T-helper 1 cell treated with Interleukin-12 subunit alpha and Interleukin-12 subunit beta and Interleukin-4 antibody, amounts not matched to agents 30 μg/mL and 1 μg/mL, for 36 hours (primary cell): ENCODE data around the gene MRNIP.
"Not testable (repeated sequence)": the region's sequence is repeated elsewhere in the genome, so short reads cannot be mapped to it uniquely, and the experiment has no call there.

Experiments
- H3K27ac Mint-ChIP-seq: one replicate; pipeline ENCODE4 v1.8.0; 2021; ENCODE audit warnings: mild to moderate bottlenecking, mixed read lengths
- H3K27me3 Mint-ChIP-seq: one replicate; pipeline ENCODE4 v1.8.0; 2021; ENCODE audit warnings: low read depth, mixed read lengths
- H3K36me3 Mint-ChIP-seq: one replicate; pipeline ENCODE4 v1.8.0; 2021; ENCODE audit warnings: low read depth, mixed read lengths
- H3K4me1 Mint-ChIP-seq: one replicate; pipeline ENCODE4 v1.8.0; 2021; ENCODE audit warnings: low read depth, mixed read lengths
- H3K4me3 Mint-ChIP-seq: one replicate; pipeline ENCODE4 v1.8.0; 2021; ENCODE audit warnings: mild to moderate bottlenecking, moderate library complexity, mixed read lengths
- H3K9me3 Mint-ChIP-seq: one replicate; pipeline ENCODE4 v1.8.0; 2021; ENCODE audit warnings: mixed read lengths

MRNIP gene

DNA sequence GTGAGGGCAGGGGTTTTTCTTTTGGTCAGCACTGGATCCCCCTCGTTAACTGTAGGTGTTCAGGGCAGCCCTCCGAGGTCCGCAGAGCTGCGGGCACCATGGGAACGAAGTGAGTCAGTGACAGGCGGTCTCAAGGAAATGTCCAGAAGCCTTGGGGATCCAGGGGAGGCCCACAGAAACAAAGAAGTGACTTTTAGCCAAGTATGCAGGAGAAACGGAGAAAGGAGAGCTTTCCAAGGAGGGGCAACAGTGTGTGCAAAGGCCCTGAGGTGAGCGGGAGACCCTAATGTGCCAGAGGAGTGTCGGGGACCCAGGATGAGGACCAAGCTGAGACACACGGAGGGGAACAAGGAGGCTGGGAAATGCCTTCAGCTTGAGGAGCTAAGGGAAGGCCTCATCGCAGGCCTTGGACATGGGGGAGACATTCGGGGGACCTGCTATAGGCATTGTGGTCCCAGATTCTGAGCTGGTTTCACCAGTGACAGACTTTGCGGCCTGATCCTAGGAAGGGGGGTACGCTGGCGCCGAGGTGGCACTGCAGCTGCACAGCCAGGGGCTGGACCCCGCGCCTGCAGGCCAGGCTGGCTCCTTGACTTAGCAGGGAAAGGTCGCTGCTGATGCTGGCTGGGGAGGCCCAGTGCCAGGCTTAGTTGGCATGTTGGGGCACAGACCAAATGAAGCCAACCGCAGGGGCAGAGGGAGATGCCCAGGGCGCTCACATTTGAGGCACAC, 61.6 kb downstream of the MRNIP start:
- no peaks in the 10 kb centered on the region for H3K9me3 Mint-ChIP-seq
- peaks cover 17% of the 10 kb centered on the region for H3K36me3 Mint-ChIP-seq
- peak overlapping the region; percentile 47 for H3K27ac Mint-ChIP-seq
- peak overlapping the region; percentile 46 for H3K4me3 Mint-ChIP-seq
- H3K4me1 Mint-ChIP-seq, result peaks cover 18% of the 10 kb centered on the region
- H3K27me3 Mint-ChIP-seq, result no peaks in the 10 kb centered on the region

DNA sequence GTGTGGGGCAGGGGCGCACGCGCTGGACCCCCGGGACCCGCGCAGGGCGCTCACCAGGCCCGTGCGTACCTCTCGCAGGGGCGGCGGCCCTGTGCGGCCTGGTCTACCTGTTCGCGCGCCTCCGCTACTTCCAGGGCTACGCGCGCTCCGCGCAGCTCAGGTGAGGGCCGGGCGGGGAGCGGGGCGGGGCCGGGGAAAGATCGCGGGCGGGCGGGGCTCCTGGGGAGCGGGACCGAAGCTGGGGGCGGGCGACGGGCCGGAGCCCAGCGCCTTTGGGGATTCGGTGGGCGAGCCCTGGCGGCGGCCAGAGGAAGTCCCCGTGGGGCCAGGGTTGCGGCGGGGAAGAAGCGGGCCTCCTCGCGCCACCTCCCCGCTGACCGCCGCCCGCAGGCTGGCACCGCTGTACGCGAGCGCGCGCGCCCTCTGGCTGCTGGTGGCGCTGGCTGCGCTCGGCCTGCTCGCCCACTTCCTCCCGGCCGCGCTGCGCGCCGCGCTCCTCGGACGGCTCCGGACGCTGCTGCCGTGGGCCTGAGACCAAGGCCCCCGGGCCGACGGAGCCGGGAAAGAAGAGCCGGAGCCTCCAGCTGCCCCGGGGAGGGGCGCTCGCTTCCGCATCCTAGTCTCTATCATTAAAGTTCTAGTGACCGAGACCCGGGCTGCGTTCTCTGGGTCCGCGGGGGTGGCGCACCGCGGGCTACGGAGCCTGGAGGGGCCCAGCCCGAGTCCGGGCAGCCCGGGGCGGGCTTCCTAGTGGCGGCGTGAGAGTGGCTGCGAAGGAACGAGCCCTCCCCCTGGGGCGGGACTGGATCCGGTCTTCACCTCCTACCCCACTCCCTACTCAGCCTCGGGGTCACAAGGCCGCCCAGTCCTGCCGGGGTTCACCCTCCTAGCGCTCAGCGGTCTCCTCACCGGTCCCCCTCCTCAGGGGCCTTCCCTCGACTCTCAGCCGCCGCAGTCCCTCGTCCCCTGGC, 62.5 kb downstream of the MRNIP start:
- no peaks in the 10 kb centered on the region for H3K9me3 Mint-ChIP-seq
- peak overlapping the region; percentile 46 for H3K4me3 Mint-ChIP-seq
- H3K27ac Mint-ChIP-seq, result peak overlapping the region; percentile 47
- H3K27me3 Mint-ChIP-seq, result no peaks in the 10 kb centered on the region
- H3K4me1 Mint-ChIP-seq, result peaks cover 14% of the 10 kb centered on the region
- peaks cover 14% of the 10 kb centered on the region for H3K36me3 Mint-ChIP-seq

DNA sequence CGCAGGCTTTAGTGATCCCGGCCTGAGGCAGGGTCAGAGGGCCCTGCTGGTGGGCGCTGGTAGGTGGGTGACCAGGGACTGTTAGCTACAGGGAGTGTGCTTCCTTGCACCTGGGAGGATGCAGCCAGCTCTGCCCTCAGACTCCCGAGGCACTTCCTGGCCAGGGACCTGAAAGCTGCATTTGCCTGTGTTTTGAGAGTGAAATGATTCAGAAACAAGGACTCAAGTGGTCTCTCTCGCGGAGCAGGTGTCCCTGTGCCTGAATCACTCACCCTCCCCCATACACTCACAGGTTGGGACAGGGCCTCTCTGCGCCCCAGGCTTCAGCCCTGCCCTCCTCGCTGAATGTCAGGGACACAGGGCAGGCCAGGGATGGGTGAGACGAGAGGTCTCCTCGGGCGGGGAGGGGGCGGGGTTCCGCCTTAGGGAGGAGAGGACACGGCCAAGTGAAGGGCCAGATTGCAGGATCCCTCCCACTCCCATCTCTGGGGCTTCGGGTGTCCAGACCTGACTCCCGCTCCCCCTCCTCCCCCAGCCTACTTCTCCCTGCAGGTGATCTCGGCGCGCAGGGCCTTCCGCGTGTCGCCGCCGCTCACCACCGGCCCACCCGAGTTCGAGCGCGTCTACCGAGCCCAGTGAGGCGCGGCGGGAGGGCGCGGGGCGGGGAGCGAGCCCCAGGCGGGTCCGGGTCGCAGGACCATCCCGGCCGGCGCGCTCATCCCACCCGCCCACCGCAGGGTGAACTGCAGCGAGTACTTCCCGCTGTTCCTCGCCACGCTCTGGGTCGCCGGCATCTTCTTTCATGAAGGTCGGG, 63.4 kb downstream of the MRNIP start:
- Mint-ChIP-seq H3K4me1 (peaks cover 14% of the 10 kb centered on the region), H3K4me3 (peak overlapping the region; percentile 51), H3K9me3 (no peaks in the 10 kb centered on the region), H3K27me3 (no peaks in the 10 kb centered on the region), H3K36me3 (peaks cover 14% of the 10 kb centered on the region), H3K27ac (no peak overlapping the region)

DNA sequence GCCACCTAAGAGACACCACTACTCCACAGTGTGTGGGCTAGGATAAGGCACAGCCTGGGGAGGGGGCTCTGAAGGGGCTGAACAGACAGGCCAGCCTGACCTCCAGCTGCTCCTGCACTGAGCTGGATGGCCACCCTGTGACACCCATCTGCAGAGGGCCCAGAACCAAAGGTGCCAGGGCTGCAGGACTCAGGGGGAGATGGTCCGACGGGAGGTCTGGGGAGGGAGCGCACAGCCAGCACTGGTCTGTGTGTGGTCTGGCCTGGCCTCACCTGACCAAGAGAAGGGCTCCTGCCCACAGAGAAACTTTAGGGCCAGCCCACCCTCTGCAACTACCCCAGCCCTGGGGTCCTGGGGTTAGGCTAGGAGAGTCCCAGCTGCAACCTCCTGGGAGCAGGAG, 64.0 kb downstream of the MRNIP start:
- Mint-ChIP-seq H3K27ac (peak overlapping the region; percentile 26), H3K4me1 (peaks cover 14% of the 10 kb centered on the region), H3K27me3 (no peaks in the 10 kb centered on the region), H3K4me3 (peak overlapping the region; percentile 51), H3K36me3 (peaks cover 11% of the 10 kb centered on the region), H3K9me3 (no peaks in the 10 kb centered on the region)

DNA sequence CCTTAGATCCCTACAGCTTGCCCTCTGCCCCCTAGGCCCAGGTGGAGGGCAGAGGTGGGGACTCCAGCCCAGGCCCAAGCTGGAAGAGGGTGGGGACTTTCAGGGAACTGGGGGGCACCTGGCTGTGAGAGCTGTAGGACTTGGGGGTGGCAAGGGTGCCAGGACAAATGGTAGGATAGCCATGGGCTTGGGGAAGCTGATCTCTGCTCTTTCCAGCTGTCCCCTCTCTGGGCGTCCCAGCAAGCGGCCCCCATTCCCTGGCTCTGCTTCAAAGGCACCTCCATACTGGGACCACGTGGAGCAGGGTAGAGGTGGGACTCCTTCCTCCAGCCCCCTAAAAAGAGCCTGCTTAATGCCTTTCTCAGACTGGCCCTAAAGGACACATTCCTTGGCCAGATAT, 64.4 kb downstream of the MRNIP start:
- Mint-ChIP-seq H3K4me3 (peak overlapping the region; percentile 51), H3K4me1 (peaks cover 13% of the 10 kb centered on the region), H3K9me3 (no peaks in the 10 kb centered on the region), H3K36me3 (peaks cover 7% of the 10 kb centered on the region), H3K27me3 (no peaks in the 10 kb centered on the region), H3K27ac (no peak overlapping the region)

DNA sequence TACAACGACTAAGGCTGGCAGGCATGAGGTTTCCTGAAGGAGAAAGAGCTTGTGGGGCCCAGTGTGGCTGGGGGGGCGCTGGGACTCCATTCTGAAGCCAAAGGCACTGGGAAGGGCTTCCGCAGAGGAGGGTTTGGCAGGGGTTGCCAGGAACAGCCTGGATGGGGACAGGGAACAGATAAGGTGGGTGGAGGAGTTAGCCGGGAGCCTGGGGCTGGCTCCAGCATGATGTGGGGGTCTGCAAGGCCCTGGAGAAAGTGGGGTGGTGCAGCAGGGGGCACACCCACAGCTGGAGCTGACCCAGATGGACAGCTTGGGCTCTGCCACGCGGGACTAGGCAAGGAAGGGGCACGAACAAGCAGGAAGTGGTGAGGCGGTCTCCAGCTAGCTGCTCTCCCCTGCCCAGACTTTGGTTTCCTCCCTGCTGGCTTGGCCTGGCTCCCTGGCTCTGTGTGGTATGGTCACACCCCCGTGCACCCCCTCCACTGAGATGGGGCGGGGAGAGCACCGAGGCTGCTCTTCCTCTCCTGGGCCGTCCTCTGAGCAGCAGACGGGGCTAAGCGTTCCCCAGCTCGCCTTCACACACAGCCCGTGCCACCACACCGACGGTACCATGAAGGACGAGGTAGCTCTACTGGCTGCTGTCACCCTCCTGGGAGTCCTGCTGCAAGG, 65.0 kb downstream of the MRNIP start, which contains the start of gene LTC4S:
LTC4S (plus strand) TSS at position 519 of the 672 bp plus-strand sequence; CDS start at position 614, 95 bp downstream.
- H3K27me3 Mint-ChIP-seq, result no peaks in the 10 kb centered on the region
- H3K27ac Mint-ChIP-seq, result peak within 1 kb of the TSS; percentile 26
- peaks cover 6% of the 10 kb centered on the region for H3K36me3 Mint-ChIP-seq
- no peaks in the 10 kb centered on the region for H3K9me3 Mint-ChIP-seq
- H3K4me3 Mint-ChIP-seq, result peak within 1 kb of the TSS; percentile 51
- H3K4me1 Mint-ChIP-seq, result peaks cover 13% of the 10 kb centered on the region

DNA sequence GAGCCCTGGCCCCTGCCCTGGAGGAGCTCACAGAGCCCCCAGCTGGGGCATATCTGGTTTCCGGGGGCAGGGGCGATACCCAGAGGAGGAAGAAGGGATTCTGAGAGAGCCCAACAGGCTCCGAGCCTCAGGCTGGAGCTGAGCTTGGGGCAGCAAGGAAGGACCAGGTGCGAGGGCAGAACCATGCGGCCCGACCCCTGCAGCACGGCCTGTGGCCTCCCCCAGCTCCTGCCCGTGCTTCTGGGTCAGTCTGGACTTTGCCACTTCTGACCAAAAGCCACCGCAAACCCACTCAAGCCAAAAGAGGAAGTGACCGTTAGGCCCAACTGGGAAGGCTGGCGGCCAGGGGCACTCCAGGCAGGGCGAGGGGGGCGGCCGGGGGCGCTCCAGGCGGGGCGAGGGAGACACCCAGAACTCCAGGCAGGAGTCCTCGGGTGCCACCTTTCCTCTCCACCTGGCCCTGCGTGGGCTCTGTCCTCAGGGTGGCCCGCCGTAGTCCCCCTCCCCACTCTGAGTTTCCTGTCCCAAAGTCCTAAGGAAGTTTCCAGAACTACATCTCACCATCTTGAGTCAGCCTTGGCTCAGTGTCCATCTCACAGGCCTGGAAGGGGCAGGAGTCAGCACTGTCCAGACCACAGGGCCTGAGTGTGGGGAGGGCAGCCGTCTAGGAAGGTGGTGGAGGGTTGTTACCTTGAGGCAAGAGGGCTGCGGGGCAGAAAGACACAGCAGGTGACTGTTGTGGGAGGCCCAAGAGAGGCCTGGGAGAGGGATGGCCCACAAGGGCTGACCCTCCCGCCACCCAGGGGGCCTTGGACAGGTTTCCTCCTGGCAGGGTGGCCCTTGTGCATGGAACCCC, 65.8 kb downstream of the MRNIP start:
- Mint-ChIP-seq H3K36me3 (peaks cover 6% of the 10 kb centered on the region), H3K9me3 (no peaks in the 10 kb centered on the region), H3K27me3 (no peaks in the 10 kb centered on the region), H3K27ac (no peak overlapping the region), H3K4me3 (peak overlapping the region; percentile 31), H3K4me1 (peaks cover 13% of the 10 kb centered on the region)

DNA sequence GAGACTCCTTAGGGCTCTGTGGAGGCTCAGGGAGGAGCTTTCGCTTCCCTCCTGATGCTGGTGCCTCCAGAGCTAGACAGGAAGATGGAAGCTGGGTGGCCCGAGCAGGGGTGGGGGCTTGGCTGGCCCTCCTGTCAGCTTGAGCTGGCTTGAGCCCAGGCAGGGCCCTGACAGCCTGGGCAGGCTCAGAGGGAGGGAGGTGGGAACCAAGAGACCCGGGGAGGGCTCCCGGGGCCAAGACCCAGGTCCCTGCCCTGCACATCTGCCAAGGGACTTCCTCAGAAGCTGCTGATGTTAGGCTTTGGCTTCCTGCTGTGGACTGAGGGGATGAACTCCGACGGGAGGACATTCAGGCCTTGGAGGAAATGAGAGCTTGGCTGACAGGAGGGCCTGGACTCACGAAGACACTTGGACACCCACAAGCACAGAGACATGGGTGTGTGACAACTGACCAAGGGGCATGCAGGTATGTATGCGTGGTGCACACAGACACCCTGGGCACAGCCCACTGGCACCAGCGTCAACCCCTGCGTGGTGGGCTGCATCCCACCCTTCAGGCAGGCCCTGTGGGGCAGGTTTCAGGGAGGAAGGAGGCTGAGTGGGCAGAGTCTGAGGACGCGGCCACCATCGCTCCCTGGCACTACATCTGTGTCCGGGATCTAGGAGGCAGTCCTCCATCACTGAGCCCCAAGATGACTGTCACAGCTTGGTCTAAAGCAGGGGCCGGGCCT, 66.6 kb downstream of the MRNIP start:
- Mint-ChIP-seq H3K9me3 (no peaks in the 10 kb centered on the region), H3K36me3 (peaks cover 4% of the 10 kb centered on the region), H3K27me3 (no peaks in the 10 kb centered on the region), H3K4me1 (peaks cover 12% of the 10 kb centered on the region), H3K27ac (no peak overlapping the region), H3K4me3 (no peak overlapping the region)

DNA sequence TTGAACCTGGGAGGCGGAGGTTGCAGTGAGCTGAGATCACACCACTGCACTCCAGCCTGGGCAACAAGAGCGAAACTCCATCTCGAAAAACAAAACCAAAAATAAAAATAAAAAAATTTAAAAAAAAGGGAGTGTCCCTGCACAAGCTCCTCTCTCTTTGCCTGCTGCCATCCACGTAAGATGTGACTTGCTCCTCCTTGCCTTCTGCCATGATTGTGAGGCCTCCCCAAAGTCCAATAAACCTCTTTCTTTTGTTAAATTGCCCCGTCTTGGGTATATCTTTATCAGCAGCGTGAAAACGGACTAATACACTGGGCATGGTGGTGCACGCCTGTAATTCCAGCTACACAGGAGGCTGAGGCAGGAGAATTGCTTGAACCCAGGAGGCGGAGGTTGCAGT, 69.3 kb downstream of the MRNIP start:
- not testable (repeated sequence) for H3K36me3 Mint-ChIP-seq, H3K27me3 Mint-ChIP-seq, H3K4me1 Mint-ChIP-seq, H3K9me3 Mint-ChIP-seq, H3K27ac Mint-ChIP-seq, H3K4me3 Mint-ChIP-seq

DNA sequence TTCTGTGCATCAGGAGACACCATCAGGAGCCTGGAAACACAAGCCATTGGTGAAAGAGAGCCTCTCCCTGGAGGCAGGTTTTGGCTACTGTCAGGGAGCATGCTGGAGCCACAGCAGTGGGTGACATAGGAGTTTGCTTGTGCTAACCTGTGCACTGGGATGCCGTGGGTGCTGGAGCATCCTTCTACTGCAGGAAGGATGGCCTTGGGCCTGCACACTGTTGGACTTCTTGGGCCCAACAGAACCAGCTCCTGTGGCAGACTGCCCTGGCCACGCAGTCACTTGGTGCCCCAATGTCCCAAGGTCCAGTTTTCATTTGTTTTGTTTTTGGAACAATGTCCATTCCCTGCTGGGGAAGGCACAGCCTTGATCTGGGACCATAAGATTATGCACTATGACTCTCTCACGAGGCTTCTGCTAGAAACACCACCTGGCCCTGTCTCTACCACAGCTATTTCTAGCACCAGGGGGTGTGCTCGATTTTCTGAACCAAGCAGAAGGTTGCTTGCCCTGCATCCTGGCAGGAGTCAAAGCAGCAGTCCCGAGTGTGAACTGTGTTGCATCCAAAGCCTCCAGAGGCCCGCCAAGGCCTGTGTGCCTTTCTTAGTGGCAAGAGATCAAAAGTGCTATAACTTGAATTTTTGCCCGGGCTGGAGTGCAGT, 70.3 kb downstream of the MRNIP start:
- no peak overlapping the region for H3K4me3 Mint-ChIP-seq
- no peak overlapping the region for H3K27ac Mint-ChIP-seq
- no peaks in the 10 kb centered on the region for H3K36me3 Mint-ChIP-seq
- H3K4me1 Mint-ChIP-seq, result peaks cover 1% of the 10 kb centered on the region
- no peaks in the 10 kb centered on the region for H3K27me3 Mint-ChIP-seq
- H3K9me3 Mint-ChIP-seq, result no peaks in the 10 kb centered on the region
